ENCODE results near the gene CPED1.

DNA sequence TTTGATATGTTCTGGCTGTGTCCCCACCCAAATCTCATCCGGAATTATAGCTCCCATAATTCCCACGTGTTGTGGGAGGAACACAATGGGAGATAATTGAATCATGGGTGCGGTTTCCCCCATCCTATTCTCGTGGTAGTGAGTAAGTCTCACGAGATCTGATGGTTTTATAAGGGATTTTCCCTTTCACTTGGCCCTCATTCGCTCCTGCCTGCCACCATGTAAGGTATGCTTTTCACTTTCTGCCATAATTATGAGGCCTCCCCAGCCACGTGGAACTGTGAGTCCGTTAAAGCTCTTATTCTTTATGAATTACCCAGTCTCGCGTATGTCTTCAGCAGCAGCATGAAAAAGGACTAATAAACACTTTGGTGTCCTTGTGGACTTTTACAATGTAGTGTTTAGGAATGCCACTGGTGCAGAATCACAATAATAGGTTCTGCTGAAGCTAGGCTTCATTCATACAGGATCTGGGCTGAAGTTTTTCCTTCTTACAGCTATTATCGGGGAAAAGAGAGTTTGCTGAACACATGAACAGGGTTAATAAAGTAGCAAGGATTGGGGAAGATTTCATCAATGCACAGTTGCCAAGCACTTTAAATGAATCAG lies 74.3 kb downstream of the CPED1 start:
- TF ChIP-seq, protein P1, sequence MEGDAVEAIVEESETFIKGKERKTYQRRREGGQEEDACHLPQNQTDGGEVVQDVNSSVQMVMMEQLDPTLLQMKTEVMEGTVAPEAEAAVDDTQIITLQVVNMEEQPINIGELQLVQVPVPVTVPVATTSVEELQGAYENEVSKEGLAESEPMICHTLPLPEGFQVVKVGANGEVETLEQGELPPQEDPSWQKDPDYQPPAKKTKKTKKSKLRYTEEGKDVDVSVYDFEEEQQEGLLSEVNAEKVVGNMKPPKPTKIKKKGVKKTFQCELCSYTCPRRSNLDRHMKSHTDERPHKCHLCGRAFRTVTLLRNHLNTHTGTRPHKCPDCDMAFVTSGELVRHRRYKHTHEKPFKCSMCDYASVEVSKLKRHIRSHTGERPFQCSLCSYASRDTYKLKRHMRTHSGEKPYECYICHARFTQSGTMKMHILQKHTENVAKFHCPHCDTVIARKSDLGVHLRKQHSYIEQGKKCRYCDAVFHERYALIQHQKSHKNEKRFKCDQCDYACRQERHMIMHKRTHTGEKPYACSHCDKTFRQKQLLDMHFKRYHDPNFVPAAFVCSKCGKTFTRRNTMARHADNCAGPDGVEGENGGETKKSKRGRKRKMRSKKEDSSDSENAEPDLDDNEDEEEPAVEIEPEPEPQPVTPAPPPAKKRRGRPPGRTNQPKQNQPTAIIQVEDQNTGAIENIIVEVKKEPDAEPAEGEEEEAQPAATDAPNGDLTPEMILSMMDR (IDR thresholded peaks at IDR 0.05), result no peak
- no peak for TF ChIP-seq POLR2A (IDR thresholded peaks at IDR 0.05)

Data from testis (tissue), 2 donors.